ENCODE results near the gene RBM27. TPM values are rescaled to one million over a fixed set of nuclear protein-coding genes. Genes with fewer than 3 reads are reported as not detected.
"Not testable (repeated sequence)": the region's sequence is repeated elsewhere in the genome, so short reads cannot be mapped to it uniquely, and the experiment has no call there.

The RBM27 gene
- polyA plus RNA-seq, 1 donor (not counting 4 experiments of a cell fraction or from before 2014, with no cell fraction given) = 18.3 TPM

DNA sequence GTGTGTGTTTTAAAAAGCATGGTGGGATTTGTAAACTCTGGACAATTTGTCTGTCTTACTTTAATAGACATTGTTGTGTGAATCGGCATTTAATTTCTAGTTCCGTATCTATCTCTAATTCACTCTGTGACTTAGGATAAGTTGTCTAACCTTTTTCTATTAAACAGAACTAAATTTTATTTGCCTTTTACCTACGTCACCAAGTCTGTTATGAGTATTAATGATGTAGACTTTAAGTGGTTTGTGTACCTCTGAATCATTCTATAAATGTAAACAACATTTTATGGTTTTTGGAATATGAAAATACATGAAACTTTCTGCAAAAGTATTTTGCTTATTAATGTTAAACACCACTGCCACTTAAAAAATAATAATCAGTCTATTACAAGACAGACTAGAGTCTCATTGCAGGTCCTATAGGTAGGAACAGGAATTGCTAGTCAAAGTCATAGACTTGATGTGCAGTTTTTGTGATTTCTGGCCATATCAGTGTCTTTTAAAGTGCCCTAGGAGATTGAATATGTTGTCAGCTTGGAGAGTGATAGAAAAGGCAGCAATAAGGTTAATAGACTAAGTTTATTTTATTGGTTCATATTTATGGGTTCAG lies 5.6 kb downstream of the RBM27 start:
- Histone ChIP-seq H3K79me2 (ENCODE audit: control insufficient read depth, insufficient read depth, low read length) (peaks cover 94% of the 10 kb centered on the region), H3K9me1 (ENCODE audit: control insufficient read depth, extremely low read depth, insufficient read depth, low read length) (no peaks in the 10 kb centered on the region), H3K9ac (ENCODE audit: control insufficient read depth, extremely low read depth, insufficient read depth, low read length) (no peak overlapping the region), H3K9me3 (ENCODE audit: control insufficient read depth, low read depth, low read length) (no peaks in the 10 kb centered on the region), H3K36me3 (ENCODE audit: control insufficient read depth in 2 of 2, extremely low read depth in 1 of 2, insufficient read depth in 2 of 2, low read length in 2 of 2) (no peaks in the 10 kb centered on the region), H4K20me1 (ENCODE audit: control insufficient read depth, extremely low read depth, insufficient read depth, low read length) (peaks cover 3% of the 10 kb centered on the region), H2AFZ (ENCODE audit: control insufficient read depth, low read length) (no peak overlapping the region), H3K4me2 (ENCODE audit: control insufficient read depth, extremely low read depth, insufficient read depth, low read depth, low read length) (no peak overlapping the region), H3K4me3 (ENCODE audit: control insufficient read depth in 2 of 3, extremely low read depth in 1 of 3, insufficient read depth in 2 of 3, low read depth in 1 of 3, low read length in 3 of 3) (no peak overlapping the region), H3K27ac (ENCODE audit: control insufficient read depth, insufficient read depth, low read length) (no peak overlapping the region), H3K27me3 (ENCODE audit: control insufficient read depth, extremely low read depth, insufficient read depth, low read length) (no peaks in the 10 kb centered on the region), H3K4me1 (ENCODE audit: control insufficient read depth, extremely low read depth, insufficient read depth, low read length) (peaks cover 6% of the 10 kb centered on the region)
- peak in 2 of 3 experiments; percentile 20 to 23 for TF ChIP-seq CTCF (optimal IDR thresholded peaks at IDR 0.05 in 1 of 3, IDR thresholded peaks at IDR 0.05 in 1 of 3, conservative IDR thresholded peaks at IDR 0.05 in 1 of 3; ENCODE audit: extremely low read depth in 1 of 3, insufficient read depth in 2 of 3, low read length in 3 of 3)
- no peak for TF ChIP-seq EZH2 (IDR thresholded peaks at IDR 0.05; ENCODE audit: low read length)
- DNase-seq (ENCODE audit: low read depth, low spot score) (no peak), FAIRE-seq (no peak)
- dilution Hi-C loops (cut with MboI; ENCODE audit: extremely low pct_ligation_motif_present, low sequenced_read_pairs) = no loop called here

DNA sequence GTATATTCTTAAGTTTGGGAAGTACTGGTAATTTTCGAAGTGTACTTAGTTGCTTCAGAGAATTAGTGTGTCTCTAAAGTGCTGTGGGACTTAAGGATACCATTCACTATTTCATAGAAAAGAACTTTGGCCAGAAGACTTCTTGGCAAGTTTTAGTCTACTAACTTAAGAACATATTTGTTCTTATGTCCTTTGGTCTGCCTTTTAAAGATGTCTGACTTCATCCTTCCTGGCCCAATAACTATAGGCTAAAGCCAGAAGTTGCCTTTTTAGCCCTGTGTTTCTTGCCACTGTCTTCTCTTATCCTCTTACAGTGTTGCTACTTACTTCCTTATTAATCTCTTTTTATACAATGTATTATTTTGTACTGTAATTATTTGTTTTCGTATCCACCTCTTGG lies 6.3 kb downstream of the RBM27 start:
- H3K36me3 ChIP-seq (ENCODE audit: control insufficient read depth in 2 of 2, extremely low read depth in 1 of 2, insufficient read depth in 2 of 2, low read length in 2 of 2) = no peaks in the 10 kb centered on the region
- FAIRE-seq (no peak), DNase-seq (ENCODE audit: low read depth, low spot score) (no peak)

DNA sequence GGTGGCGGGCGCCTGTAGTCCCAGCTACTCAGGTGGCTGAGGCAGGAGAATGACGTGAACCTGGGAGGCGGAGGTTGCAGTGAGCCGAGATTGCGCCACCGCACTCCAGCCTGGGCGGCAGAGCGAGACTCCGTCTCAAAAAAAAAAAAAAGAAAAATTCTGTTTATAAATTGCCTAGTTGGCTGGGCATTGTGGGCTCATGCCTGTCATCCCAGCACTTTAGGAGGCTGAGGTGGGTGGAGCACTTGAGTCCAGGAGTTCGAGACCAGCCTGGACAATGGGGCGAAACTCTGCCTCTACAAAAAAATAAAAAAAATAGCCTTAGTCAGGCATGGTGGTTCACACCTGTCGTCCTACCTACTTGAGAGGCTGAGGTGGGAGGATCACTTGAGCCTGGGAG lies 7.4 kb downstream of the RBM27 start:
- H3K27me3 ChIP-seq (ENCODE audit: control insufficient read depth, extremely low read depth, insufficient read depth, low read length); dilution Hi-C loops (cut with MboI; ENCODE audit: extremely low pct_ligation_motif_present, low sequenced_read_pairs); H3K36me3 ChIP-seq (ENCODE audit: control insufficient read depth in 2 of 2, extremely low read depth in 1 of 2, insufficient read depth in 2 of 2, low read length in 2 of 2); H3K9me3 ChIP-seq (ENCODE audit: control insufficient read depth, low read depth, low read length); H4K20me1 ChIP-seq (ENCODE audit: control insufficient read depth, extremely low read depth, insufficient read depth, low read length); DNase-seq (ENCODE audit: low read depth, low spot score); H3K9ac ChIP-seq (ENCODE audit: control insufficient read depth, extremely low read depth, insufficient read depth, low read length); H3K9me1 ChIP-seq (ENCODE audit: control insufficient read depth, extremely low read depth, insufficient read depth, low read length); H3K4me1 ChIP-seq (ENCODE audit: control insufficient read depth, extremely low read depth, insufficient read depth, low read length); H3K4me3 ChIP-seq (ENCODE audit: control insufficient read depth in 2 of 3, extremely low read depth in 1 of 3, insufficient read depth in 2 of 3, low read depth in 1 of 3, low read length in 3 of 3); H3K4me2 ChIP-seq (ENCODE audit: control insufficient read depth, extremely low read depth, insufficient read depth, low read depth, low read length); FAIRE-seq; H3K27ac ChIP-seq (ENCODE audit: control insufficient read depth, insufficient read depth, low read length); H2AFZ ChIP-seq (ENCODE audit: control insufficient read depth, low read length): not testable (repeated sequence)
- peaks cover 94% of the 10 kb centered on the region for H3K79me2 ChIP-seq (ENCODE audit: control insufficient read depth, insufficient read depth, low read length)

More for the DNA sequence above, 6.3 kb downstream of the RBM27 start:
- H2AFZ ChIP-seq (ENCODE audit: control insufficient read depth, low read length) = no peak overlapping the region
- H3K4me2 ChIP-seq (ENCODE audit: control insufficient read depth, extremely low read depth, insufficient read depth, low read depth, low read length) = no peak overlapping the region
- H3K4me3 ChIP-seq (ENCODE audit: control insufficient read depth in 2 of 3, extremely low read depth in 1 of 3, insufficient read depth in 2 of 3, low read depth in 1 of 3, low read length in 3 of 3) = no peak overlapping the region
- no peaks in the 10 kb centered on the region for H3K9me3 ChIP-seq (ENCODE audit: control insufficient read depth, low read depth, low read length)
- H4K20me1 ChIP-seq (ENCODE audit: control insufficient read depth, extremely low read depth, insufficient read depth, low read length) = peaks cover 3% of the 10 kb centered on the region
- H3K79me2 ChIP-seq (ENCODE audit: control insufficient read depth, insufficient read depth, low read length) = peaks cover 94% of the 10 kb centered on the region
- peaks cover 6% of the 10 kb centered on the region for H3K4me1 ChIP-seq (ENCODE audit: control insufficient read depth, extremely low read depth, insufficient read depth, low read length)
- no peak overlapping the region for H3K27ac ChIP-seq (ENCODE audit: control insufficient read depth, insufficient read depth, low read length)
- TF ChIP-seq CTCF (optimal IDR thresholded peaks at IDR 0.05 in 1 of 3, IDR thresholded peaks at IDR 0.05 in 1 of 3, conservative IDR thresholded peaks at IDR 0.05 in 1 of 3; ENCODE audit: extremely low read depth in 1 of 3, insufficient read depth in 2 of 3, low read length in 3 of 3) (no peak), EZH2 (IDR thresholded peaks at IDR 0.05; ENCODE audit: low read length) (no peak)
- H3K9me1 ChIP-seq (ENCODE audit: control insufficient read depth, extremely low read depth, insufficient read depth, low read length) = no peaks in the 10 kb centered on the region
- H3K9ac ChIP-seq (ENCODE audit: control insufficient read depth, extremely low read depth, insufficient read depth, low read length) = no peak overlapping the region
- H3K27me3 ChIP-seq (ENCODE audit: control insufficient read depth, extremely low read depth, insufficient read depth, low read length) = no peaks in the 10 kb centered on the region
- dilution Hi-C loops (cut with MboI; ENCODE audit: extremely low pct_ligation_motif_present, low sequenced_read_pairs) = no loop called here
